GM23248 (cell line): ENCODE measurements around the gene ATM. TPM values are rescaled to one million over a fixed set of nuclear protein-coding genes. Genes with fewer than 3 reads are reported as not detected.

Experiments used
- DNase-seq: peaks from one replicate; pipeline ENCODE4 v3.0.0-alpha.2; 2015
- H2AFZ ChIP-seq: fragments of 200-600 bp; sonication (generic); 2 replicates; pipeline ENCODE4 v1.6.1; 2016; ENCODE audit warnings: antibody characterized with exemption
- H3F3A ChIP-seq: fragments of 200-600 bp; sonication (generic); 2 replicates; pipeline ENCODE4 v1.6.1; 2016; ENCODE audit warnings: mild to moderate bottlenecking, antibody characterized with exemption, mixed run types; ENCODE audit not compliant: insufficient read depth
- H3K27ac ChIP-seq: fragments of 200-600 bp; sonication (generic); 2 replicates; pipeline ENCODE4 v1.5.1; 2016; ENCODE audit warnings: mild to moderate bottlenecking
- H3K27me3 ChIP-seq: fragments of 200-600 bp; sonication (generic); replicated peaks from 2 replicates; pipeline ENCODE4 v1.6.1; 2016; ENCODE audit warnings: mild to moderate bottlenecking; ENCODE audit not compliant: insufficient read depth
- H3K36me3 ChIP-seq: fragments of 200-600 bp; sonication (generic); 2 replicates; pipeline ENCODE4 v1.6.1; 2016; ENCODE audit warnings: low read depth, mild to moderate bottlenecking
- H3K4me1 ChIP-seq: fragments of 200-600 bp; sonication (generic); 2 replicates; pipeline ENCODE4 v1.6.1; 2016; ENCODE audit warnings: mild to moderate bottlenecking; ENCODE audit not compliant: insufficient read depth
- H3K4me2 ChIP-seq: fragments of 200-600 bp; sonication (generic); one replicate; pipeline ENCODE4 v1.6.1; 2016; ENCODE audit warnings: mild to moderate bottlenecking; ENCODE audit not compliant: unreplicated experiment
- H3K4me3 ChIP-seq: fragments of 200-600 bp; sonication (generic); 2 replicates; pipeline ENCODE4 v1.5.1; 2016; ENCODE audit warnings: mild to moderate bottlenecking
- H3K79me2 ChIP-seq: fragments of 200-600 bp; sonication (generic); 2 replicates; pipeline ENCODE4 v1.6.1; 2016; ENCODE audit warnings: mild to moderate bottlenecking; ENCODE audit not compliant: insufficient read depth
- H3K9ac ChIP-seq: fragments of 200-600 bp; sonication (generic); 2 replicates; pipeline ENCODE4 v1.6.1; 2016; ENCODE audit warnings: mild to moderate bottlenecking
- H3K9me2 ChIP-seq: fragments of 200-600 bp; sonication (generic); 2 replicates; pipeline ENCODE4 v1.6.1; 2016; ENCODE audit warnings: mixed run types, mild to moderate bottlenecking, moderate library complexity; ENCODE audit not compliant: insufficient read depth
- H3K9me3 ChIP-seq: fragments of 200-600 bp; sonication (generic); one replicate; pipeline ENCODE4 v1.6.1; 2017; ENCODE audit warnings: low read depth
- H4K20me1 ChIP-seq: fragments of 200-600 bp; sonication (generic); 2 replicates; pipeline ENCODE4 v1.6.0; 2016; ENCODE audit not compliant: insufficient read depth
- EZH2 ChIP-seq: fragments of 200-600 bp; sonication (generic); IDR thresholded peaks from 2 replicates; pipeline ENCODE4 v1.6.1; 2018; ENCODE audit warnings: antibody characterized with exemption, mild to moderate bottlenecking; ENCODE audit not compliant: insufficient read depth, poor library complexity, severe bottlenecking
- EZH2phosphoT487 ChIP-seq: fragments of 200-600 bp; sonication (generic); IDR thresholded peaks from 2 replicates; pipeline ENCODE4 v1.6.1; 2018; ENCODE audit warnings: antibody characterized with exemption, moderate library complexity, mild to moderate bottlenecking, low read depth; ENCODE audit not compliant: insufficient read depth
- WGBS, 2 experiments: methylation state at CpG; one replicate each; pipeline ENCODE4 v1.1.6; 2015 to 2017; ENCODE audit warnings: low lambda C conversion rate in 2 of 2, low coverage in 1 of 2; ENCODE audit errors: missing lambda C conversion rate in 2 of 2; 5-methylcytosine and 5-hydroxymethylcytosine counted together
- in situ Hi-C: fragments of 300-500 bp; cut with MboI; formaldehyde crosslinking; loops from 2 replicates; pipeline ENCODE4 v1.15.0; 2020
- polyA plus RNA-seq: library from polyadenylated mRNA; unstranded; fragments of >200 nt; fragmentation: Nextera tagmentation; extraction: Ambion mirVana; gene quantifications from 2 replicates; pipeline ENCODE4 v1.2.1, GENCODE V29; 2016
- total RNA-seq: library from RNA; depleted of rRNA; stranded (reverse); fragments of >200 nt; shearing (Covaris generic); gene quantifications from 2 replicates; pipeline ENCODE4 v1.2.3, GENCODE V29; 2014

ATM gene
- total and polyA plus RNA-seq, 2 experiments from 2014 or later = 16.5 to 69.2 TPM

DNA sequence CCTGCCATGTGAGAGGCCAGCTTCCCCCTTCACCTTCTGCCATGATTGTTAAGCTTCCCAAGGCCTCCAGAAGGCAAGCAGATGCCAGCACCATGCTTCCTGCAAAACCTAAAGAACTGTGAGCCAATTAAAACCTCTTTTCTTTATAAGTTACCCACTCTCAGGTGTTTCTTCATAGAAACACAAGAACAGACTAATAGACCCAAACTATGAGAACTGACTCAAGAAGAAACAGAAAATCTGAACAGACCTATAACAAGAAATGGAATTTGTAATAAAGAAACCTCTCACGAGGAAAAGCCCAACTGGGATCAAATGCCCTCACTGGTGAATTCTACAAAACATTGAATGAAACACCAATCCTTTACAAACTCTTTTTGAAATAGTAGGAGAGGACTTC lies 12.4 kb upstream of the ATM start:
- H3K9ac ChIP-seq = no peak overlapping the region
- H4K20me1 ChIP-seq = no peaks in the 10 kb centered on the region; the same call in 1 of the 2 replicates
- H3K4me3 ChIP-seq = no peak overlapping the region
- TF ChIP-seq EZH2 = no peak
- TF ChIP-seq EZH2phosphoT487 = no peak
- no peaks in the 10 kb centered on the region for H3K4me1 ChIP-seq
- H3K4me2 ChIP-seq = no peak overlapping the region
- H3K27ac ChIP-seq = no peak overlapping the region
- peaks cover 94% of the 10 kb centered on the region for H3K79me2 ChIP-seq
- peaks cover 14% of the 10 kb centered on the region; the same call in 1 of the 2 replicates for H3K36me3 ChIP-seq
- no peaks in the 10 kb centered on the region for H3K27me3 ChIP-seq
- no peak for DNase-seq
- no peaks in the 10 kb centered on the region for H3F3A ChIP-seq
- in situ Hi-C loops = no loop called here
- no peaks in the 10 kb centered on the region for H3K9me3 ChIP-seq
- no peaks in the 10 kb centered on the region for H3K9me2 ChIP-seq
- WGBS, 2 experiments = 97 to 100% methylated on average over 1 of the region's 1 CpG
- no peak overlapping the region for H2AFZ ChIP-seq

DNA sequence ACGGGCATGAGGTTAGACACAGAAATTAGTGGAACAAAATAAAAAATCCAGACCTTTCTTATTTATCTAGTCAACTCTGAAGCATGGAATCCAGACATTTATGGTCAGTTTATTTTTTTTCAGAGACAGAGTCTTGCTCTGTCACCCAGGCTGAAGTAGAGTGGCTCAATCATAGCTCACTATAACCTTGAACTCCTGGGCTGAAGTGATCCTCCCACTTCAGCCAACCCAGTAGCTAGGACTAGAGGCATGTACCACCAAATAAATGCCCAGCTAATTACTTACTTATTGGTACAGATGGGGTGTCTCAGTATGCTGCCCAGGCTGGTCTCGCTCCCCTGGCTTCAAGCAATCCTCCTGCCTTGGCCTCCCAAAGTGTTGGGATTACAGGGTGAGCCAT lies 9.1 kb upstream of the ATM start:
- no peaks in the 10 kb centered on the region for H3K9me2 ChIP-seq
- peaks cover 7% of the 10 kb centered on the region; the same call in 1 of the 2 replicates for H3K4me1 ChIP-seq
- H3K79me2 ChIP-seq = peaks cover 97% of the 10 kb centered on the region
- no peaks in the 10 kb centered on the region for H3K27me3 ChIP-seq
- no peak for DNase-seq
- H3K9ac ChIP-seq = no peak overlapping the region
- H3K9me3 ChIP-seq = no peaks in the 10 kb centered on the region
- in situ Hi-C loops = no loop called here
- no peaks in the 10 kb centered on the region for H3F3A ChIP-seq
- 0 out of 2 replicates have a peak, but pooled peaks cover 3% of the 10 kb centered on the region for H3K36me3 ChIP-seq
- H3K4me2 ChIP-seq = no peak overlapping the region
- 81 to 88% methylated on average over 2 of the region's 2 CpGs for WGBS, 2 experiments
- no peak overlapping the region for H3K27ac ChIP-seq
- H2AFZ ChIP-seq = no peak overlapping the region
- no peak overlapping the region for H3K4me3 ChIP-seq
- H4K20me1 ChIP-seq = no peaks in the 10 kb centered on the region; the same call in 1 of the 2 replicates
- TF ChIP-seq EZH2phosphoT487 (no peak), EZH2 (no peak)

DNA sequence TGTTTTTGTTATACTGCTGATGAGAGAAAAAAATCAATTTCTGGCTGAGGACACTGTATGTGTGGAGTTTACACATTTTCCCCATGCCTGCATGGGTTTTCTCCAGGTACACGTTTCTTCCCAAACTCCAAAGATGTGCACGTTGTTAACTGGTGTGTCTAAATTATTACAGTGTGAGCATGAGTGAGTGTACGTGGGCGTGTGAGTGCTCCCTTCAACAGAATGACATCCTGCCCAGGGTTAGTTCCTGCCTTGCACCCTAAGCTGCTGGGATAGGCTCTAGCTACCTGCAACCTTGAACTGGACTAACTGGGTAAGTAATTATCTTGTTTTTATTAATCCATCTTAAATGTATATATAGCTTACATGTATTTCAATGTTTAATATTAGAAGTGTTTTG lies 5.9 kb upstream of the ATM start:
- no peaks in the 10 kb centered on the region for H3K9me2 ChIP-seq
- H3K27ac ChIP-seq = no peak overlapping the region
- in situ Hi-C loops = no loop called here
- peaks cover 98% of the 10 kb centered on the region for H3K79me2 ChIP-seq
- H3K4me1 ChIP-seq = peaks cover 18% of the 10 kb centered on the region
- TF ChIP-seq EZH2 (no peak), EZH2phosphoT487 (no peak)
- H3F3A ChIP-seq = peaks cover 20% of the 10 kb centered on the region
- DNase-seq = no peak
- H3K4me2 ChIP-seq = no peak overlapping the region
- H3K36me3 ChIP-seq = no peaks in the 10 kb centered on the region
- no peaks in the 10 kb centered on the region for H3K9me3 ChIP-seq
- H3K27me3 ChIP-seq = no peaks in the 10 kb centered on the region
- no peak overlapping the region for H3K4me3 ChIP-seq
- no peak overlapping the region for H3K9ac ChIP-seq
- H2AFZ ChIP-seq = no peak overlapping the region
- H4K20me1 ChIP-seq = no peaks in the 10 kb centered on the region; the same call in 1 of the 2 replicates
- 62% methylated on average over 4 of the region's 4 CpGs for WGBS, 2 experiments

DNA sequence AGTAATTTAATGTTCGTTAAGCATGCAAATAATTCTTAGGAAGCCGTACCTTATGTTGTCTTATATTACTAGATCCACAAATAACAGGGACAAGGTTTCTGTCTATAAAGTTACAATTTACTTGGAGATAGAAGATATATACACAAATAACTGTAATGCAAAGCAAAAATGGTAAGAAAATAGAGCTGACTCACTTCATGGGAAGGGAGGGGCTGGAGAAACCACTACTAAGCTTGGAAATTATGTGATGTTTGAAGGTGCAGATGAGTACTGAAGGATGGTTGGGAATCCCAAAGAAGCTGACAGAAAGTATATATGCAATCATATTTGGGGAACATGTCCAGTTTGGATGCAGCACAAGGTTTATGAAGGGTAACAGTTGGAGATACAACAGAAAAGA lies 4.4 kb upstream of the ATM start:
- 64 to 65% methylated on average over 2 of the region's 2 CpGs for WGBS, 2 experiments
- peak; percentile 55 for DNase-seq
- Histone ChIP-seq H3K27me3 (no peaks in the 10 kb centered on the region), H3K79me2 (peaks cover 86% of the 10 kb centered on the region), H2AFZ (no peak overlapping the region), H3K4me1 (peaks cover 18% of the 10 kb centered on the region), H3K9me2 (no peaks in the 10 kb centered on the region), H3K9me3 (no peaks in the 10 kb centered on the region), H4K20me1 (no peaks in the 10 kb centered on the region; the same call in 1 of the 2 replicates), H3K36me3 (no peaks in the 10 kb centered on the region), H3K4me3 (no peak overlapping the region), H3F3A (peaks cover 26% of the 10 kb centered on the region), H3K27ac (no peak overlapping the region), H3K9ac (no peak overlapping the region), H3K4me2 (no peak overlapping the region)
- in situ Hi-C loops = no loop called here
- TF ChIP-seq EZH2phosphoT487 (no peak), EZH2 (no peak)
